Measurements from ENCODE around the gene DMWD.

DMWD gene

DNA sequence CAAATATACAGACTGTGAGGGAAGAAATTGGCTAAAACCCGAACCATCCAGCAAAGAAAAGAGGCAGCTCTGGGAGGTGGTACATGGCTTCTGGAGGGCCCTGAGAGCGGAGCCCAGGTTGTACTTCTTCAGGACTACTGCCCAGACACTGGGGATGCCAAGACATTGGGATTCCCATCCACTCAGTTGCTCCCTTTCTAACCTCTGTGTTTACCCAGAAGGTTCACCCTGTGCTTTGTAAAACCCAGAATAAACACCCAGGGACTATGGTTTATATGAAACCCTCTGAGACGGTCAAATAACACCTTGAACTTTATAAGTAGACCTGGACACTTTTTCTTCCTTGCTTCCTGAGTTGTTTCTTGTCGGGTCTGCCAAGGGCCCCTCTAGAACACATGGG is 49.7 kb downstream of the DMWD start:
- DNase-seq: no peak

DNA sequence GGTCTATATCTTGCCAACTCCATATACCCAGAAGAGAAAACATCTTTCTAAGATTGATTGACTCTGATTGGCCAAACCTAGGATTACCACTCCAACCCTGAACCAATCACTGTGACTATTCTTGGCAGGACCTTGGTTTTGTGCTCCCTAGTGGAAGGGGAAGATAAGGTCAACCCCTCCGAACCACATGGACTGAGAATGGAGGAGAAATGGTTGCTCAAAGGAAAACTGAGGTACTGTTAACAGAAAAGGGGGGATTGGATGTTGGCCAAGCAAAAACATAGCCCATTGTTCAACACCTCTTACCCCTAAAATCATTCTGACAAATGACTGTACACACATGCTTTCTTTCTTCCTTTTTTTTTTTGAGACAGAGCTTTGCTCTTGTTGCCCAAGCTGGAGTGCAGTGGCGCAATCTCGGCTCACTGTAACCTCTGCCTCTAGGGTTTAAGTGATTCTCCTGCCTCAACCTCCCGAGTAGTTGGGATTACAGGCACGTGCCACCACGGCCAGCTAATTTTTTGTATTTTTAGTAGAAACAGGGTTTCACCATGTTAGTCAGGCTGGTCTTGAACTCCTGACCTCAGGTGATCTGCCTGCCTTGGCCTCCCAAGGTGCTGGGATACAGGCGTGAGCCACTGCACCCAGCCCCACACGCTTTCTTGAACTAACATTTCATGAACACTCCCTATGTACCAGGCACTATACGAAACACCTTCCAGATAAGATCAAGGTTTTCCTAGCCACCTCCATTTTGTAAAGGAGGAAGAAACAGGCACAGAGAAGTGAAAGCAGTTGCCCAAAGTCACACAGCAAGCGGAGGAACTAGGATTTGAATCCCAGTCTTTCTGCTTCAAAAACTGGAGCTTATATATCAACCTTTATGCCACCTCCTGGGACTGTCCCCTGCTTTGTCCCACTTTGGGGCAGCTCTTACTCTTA is 52.9 kb downstream of the DMWD start:
- no peak for DNase-seq

GRCh38 chr19:45733160-45733810 is 59.4 kb downstream of the DMWD start, which contains the start of gene MEIOSIN:
Gene MEIOSIN, plus strand, starts transcription at chr19:45733439. Its CDS starts 1,938 bp downstream, at chr19:45735377.
- no peak for DNase-seq

Data from stimulated activated CD4-positive, alpha-beta T cell treated with anti-CD3 and anti-CD28 coated beads, Interleukin-1b, Interleukin-23, amount 100 ng/mL, for 48 hours (primary cell).